ENCODE measurements around the gene LAMC2.

DNA sequence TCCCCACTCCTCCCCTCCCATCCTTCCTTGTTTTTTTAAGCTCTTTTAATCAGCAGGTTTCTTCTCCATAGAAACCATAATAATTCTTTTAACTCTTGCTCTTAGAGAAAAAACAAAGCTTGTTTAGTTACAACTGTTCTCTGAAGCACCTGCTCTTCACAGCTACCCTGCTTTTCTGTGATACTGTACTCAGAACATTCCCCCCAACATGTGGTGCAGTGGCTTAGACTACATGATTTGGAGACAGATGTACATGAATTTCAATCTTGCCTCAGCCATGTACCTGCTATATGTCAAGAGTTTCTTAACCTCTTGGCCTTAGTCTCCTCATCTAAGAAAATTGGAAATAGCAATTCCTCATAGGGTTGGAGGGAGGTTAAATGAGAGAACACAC lies 33.5 kb downstream of the LAMC2 start:
- TF ChIP-seq, protein P1, sequence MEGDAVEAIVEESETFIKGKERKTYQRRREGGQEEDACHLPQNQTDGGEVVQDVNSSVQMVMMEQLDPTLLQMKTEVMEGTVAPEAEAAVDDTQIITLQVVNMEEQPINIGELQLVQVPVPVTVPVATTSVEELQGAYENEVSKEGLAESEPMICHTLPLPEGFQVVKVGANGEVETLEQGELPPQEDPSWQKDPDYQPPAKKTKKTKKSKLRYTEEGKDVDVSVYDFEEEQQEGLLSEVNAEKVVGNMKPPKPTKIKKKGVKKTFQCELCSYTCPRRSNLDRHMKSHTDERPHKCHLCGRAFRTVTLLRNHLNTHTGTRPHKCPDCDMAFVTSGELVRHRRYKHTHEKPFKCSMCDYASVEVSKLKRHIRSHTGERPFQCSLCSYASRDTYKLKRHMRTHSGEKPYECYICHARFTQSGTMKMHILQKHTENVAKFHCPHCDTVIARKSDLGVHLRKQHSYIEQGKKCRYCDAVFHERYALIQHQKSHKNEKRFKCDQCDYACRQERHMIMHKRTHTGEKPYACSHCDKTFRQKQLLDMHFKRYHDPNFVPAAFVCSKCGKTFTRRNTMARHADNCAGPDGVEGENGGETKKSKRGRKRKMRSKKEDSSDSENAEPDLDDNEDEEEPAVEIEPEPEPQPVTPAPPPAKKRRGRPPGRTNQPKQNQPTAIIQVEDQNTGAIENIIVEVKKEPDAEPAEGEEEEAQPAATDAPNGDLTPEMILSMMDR (IDR thresholded peaks at IDR 0.05 in 2 of 3, conservative IDR thresholded peaks at IDR 0.05 in 1 of 3; ENCODE audit: control insufficient read depth in 2 of 3, extremely low read depth in 1 of 3, insufficient read depth in 1 of 3, low read depth in 3 of 3, low read length in 3 of 3), result no peak
- no peak for TF ChIP-seq GABPA (IDR thresholded peaks at IDR 0.05; ENCODE audit: low read depth)
- TF ChIP-seq MAX (IDR thresholded peaks at IDR 0.05; ENCODE audit: low read depth, low read length), result no peak
- TF ChIP-seq IKZF1 (conservative IDR thresholded peaks at IDR 0.05), result no peak
- TF ChIP-seq POLR2AphosphoS5 (IDR thresholded peaks at IDR 0.05; ENCODE audit: low read length), result no peak
- TF ChIP-seq ZZZ3 (IDR thresholded peaks at IDR 0.05; ENCODE audit: control insufficient read depth, insufficient read length, low read depth), result no peak
- TF ChIP-seq EP300 (IDR thresholded peaks at IDR 0.05; ENCODE audit: borderline replicate concordance in 1 of 2, control insufficient read depth in 1 of 2, low read depth in 2 of 2, low read length in 2 of 2), result no peak
- TF ChIP-seq PML (IDR thresholded peaks at IDR 0.05; ENCODE audit: low read length), result no peak
- no peak for TF ChIP-seq SIN3A (IDR thresholded peaks at IDR 0.05; ENCODE audit: low read depth, low read length)
- no peak for TF ChIP-seq EZH2 (IDR thresholded peaks at IDR 0.05; ENCODE audit: borderline replicate concordance, control insufficient read depth, low read depth, low read length)
- no peak for TF ChIP-seq YY1 (IDR thresholded peaks at IDR 0.05; ENCODE audit: low read depth, low read length)
- no peak for TF ChIP-seq SUZ12 (IDR thresholded peaks at IDR 0.05; ENCODE audit: unreplicated experiment)
